AG09309 (cell line): Measurements from ENCODE around the gene MB.

Experiments used
- DNase-seq: peaks from one replicate; pipeline ENCODE4 v3.0.0-alpha.2; 2010; ENCODE audit warnings: low read depth
- H3K4me3 ChIP-seq: 2 replicates; pipeline ENCODE4 v1.5.1; 2011; ENCODE audit warnings: mild to moderate bottlenecking, low read depth, low read length, moderate library complexity; ENCODE audit not compliant: control insufficient read depth
- CTCF ChIP-seq: IDR thresholded peaks from 2 replicates; pipeline ENCODE4 v1.5.1; 2011; ENCODE audit warnings: mild to moderate bottlenecking, low read depth, low read length, inconsistent platforms; ENCODE audit not compliant: insufficient read depth, control insufficient read depth; ENCODE audit errors: missing control alignments

Gene MB

GRCh38 chr22:35563211-35563610 is 53.9 kb downstream of the MB start:
- no peak for DNase-seq
- no peak overlapping the region for H3K4me3 ChIP-seq
- TF ChIP-seq CTCF: no peak

DNA sequence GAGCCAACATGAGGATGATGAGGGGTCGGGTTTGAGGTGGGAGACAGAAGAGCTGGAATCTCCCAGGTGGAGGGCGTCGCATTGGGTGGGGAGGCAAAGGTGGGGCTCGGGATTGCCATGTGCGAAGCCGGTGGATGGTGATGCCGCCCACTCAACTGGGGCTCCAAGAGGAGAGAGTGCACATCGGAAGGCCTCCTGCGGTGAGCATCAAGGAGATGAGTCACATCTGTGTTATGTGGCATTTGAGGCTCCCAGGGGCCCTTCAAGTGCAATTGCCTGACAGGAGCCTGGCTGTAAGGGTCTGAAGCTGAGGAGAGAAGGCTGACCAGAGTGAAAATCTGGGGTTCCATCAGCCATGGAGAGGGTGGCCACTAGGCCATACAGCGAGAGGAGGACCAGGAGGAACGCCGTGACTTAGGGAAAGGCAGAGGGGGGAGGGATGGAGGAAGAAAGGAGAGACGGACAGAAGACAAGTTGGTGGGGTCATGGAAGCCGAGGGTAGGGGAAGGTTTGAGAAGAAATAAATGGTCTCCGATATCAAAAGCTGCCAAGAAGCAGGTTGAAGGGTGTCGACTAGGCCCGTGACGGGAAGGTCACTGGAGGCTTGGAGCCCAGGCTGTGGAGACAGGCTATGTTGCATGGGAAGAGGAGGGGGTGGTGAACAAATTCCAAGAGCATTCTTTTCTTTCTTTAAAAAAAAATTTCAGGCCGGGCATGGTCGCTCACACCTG is 55.2 kb downstream of the MB start:
- TF ChIP-seq CTCF: no peak
- DNase-seq: no peak
- no peak overlapping the region for H3K4me3 ChIP-seq

- no peak overlapping the region for H3K4me3 ChIP-seq
- no peak for DNase-seq
- no peak for TF ChIP-seq CTCF
Measured at GRCh38 chr22:35560824-35561223, 56.3 kb downstream of the MB start.

GRCh38 chr22:35560366-35560765 is 56.8 kb downstream of the MB start:
- no peak overlapping the region for H3K4me3 ChIP-seq

DNA sequence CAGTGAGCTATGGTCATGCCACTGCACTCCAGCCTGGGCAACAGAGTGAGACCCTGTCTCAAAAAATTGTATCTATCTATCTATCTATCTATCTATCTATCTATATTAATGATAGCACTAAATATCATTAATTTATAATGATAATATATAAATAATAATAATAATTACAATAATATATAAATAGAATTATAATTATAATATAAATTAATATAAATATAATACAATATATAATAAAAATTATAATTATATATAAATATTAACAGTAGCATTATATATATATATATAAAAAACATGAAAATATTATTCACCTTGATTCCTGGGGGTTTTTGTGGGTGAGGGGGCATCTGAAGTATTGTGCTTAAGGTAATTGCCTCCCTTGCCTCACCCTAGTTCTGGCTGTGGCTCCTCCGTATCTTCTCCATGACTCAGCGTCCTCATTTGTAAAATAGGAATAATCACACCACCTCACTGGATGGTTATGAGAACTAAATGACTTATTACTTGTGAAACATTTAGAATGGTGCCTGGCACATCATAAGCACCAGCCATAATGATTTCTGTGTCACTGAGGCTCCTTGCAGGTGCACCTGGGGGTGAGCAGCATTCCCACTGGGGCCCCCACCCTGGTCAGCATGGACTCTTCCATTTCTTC is 57.6 kb downstream of the MB start:
- TF ChIP-seq CTCF: no peak
- H3K4me3 ChIP-seq: no peak overlapping the region
- DNase-seq: no peak

More at GRCh38 chr22:35560366-35560765, 56.8 kb downstream of the MB start:
- DNase-seq: no peak
- no peak for TF ChIP-seq CTCF

- TF ChIP-seq CTCF: no peak
- H3K4me3 ChIP-seq: no peak overlapping the region
- no peak for DNase-seq
Measured at GRCh38 chr22:35558719-35559118, 58.4 kb downstream of the MB start.

DNA sequence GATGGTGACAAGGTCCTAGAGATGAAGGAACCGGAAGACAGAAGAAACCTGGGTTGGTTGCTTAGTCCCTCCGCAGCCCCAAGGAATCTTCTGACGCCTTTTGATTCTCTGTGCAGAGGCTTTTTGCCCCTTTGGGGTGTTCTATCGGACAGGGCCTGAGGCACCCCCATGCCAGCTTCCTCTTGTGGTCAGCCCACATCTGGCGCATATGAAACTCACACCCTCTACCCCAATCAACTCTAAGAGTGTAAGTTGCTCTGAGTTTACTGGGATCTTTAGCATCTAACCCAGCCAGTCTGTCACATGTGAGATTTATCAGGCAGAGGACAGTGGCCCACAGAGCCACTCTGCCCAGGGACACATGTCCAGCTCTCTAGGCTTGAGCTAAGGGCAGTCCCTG is 59.1 kb downstream of the MB start:
- H3K4me3 ChIP-seq: no peak overlapping the region
- no peak for TF ChIP-seq CTCF
- DNase-seq: no peak
